DOHH2 (cell line): ENCODE measurements around the gene NHP2.

ENCODE experiments used
- EZH2phosphoT487 ChIP-seq: fragments of 200-600 bp; sonication (generic); IDR thresholded peaks from 2 replicates; pipeline ENCODE4 v1.6.1; 2017; ENCODE audit warnings: borderline replicate concordance, mild to moderate bottlenecking, antibody characterized with exemption, low read length, moderate library complexity, mixed read lengths
- TF ChIP-seq, protein P1 (sequence below): fragments of 200-600 bp; sonication (generic); IDR thresholded peaks from one replicate; pipeline ENCODE4 v1.5.1; 2014; ENCODE audit warnings: antibody characterized with exemption, mild to moderate bottlenecking, low read depth, low read length; ENCODE audit not compliant: poor library complexity, severe bottlenecking

DNA sequence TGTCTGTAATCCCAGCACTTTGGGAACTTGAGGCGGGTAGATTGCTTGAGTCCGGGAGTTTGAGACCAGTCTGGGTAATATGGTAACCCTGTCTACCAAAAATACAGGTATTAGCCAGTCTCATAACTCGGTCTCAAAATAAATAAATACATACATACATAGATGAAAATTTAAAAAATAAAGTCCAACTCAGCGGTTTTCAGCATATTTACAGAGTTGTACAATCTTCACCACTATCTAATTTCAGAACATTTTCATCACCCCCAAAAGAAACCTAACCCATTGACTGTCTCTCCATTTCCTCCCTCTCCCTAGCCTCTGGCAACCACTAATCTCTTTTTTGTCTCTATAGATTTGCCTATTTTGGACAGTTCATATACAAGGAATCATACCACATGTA lies 12.1 kb downstream of the NHP2 start:
- no peak for TF ChIP-seq EZH2phosphoT487
- TF ChIP-seq, protein P1, sequence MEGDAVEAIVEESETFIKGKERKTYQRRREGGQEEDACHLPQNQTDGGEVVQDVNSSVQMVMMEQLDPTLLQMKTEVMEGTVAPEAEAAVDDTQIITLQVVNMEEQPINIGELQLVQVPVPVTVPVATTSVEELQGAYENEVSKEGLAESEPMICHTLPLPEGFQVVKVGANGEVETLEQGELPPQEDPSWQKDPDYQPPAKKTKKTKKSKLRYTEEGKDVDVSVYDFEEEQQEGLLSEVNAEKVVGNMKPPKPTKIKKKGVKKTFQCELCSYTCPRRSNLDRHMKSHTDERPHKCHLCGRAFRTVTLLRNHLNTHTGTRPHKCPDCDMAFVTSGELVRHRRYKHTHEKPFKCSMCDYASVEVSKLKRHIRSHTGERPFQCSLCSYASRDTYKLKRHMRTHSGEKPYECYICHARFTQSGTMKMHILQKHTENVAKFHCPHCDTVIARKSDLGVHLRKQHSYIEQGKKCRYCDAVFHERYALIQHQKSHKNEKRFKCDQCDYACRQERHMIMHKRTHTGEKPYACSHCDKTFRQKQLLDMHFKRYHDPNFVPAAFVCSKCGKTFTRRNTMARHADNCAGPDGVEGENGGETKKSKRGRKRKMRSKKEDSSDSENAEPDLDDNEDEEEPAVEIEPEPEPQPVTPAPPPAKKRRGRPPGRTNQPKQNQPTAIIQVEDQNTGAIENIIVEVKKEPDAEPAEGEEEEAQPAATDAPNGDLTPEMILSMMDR: no peak
